ENCODE data around the gene STPG1.

STPG1 gene

GRCh38 chr1:24321697-24322469 lies 91.7 kb downstream of the STPG1 start:
- no peak for TF ChIP-seq CTCF (IDR thresholded peaks at IDR 0.05; ENCODE audit: extremely low read depth, missing control alignments)
- peak; percentile 86 for DNase-seq (ENCODE audit: low spot score)

GRCh38 chr1:24321126-24321525 lies 92.5 kb downstream of the STPG1 start:
- DNase-seq (ENCODE audit: low spot score) = no peak
- TF ChIP-seq CTCF (IDR thresholded peaks at IDR 0.05; ENCODE audit: extremely low read depth, missing control alignments) = no peak

- DNase-seq (ENCODE audit: low spot score) = no peak
- no peak for TF ChIP-seq CTCF (IDR thresholded peaks at IDR 0.05; ENCODE audit: extremely low read depth, missing control alignments)
Measured at GRCh38 chr1:24319962-24320361, 93.6 kb downstream of the STPG1 start.

GRCh38 chr1:24319312-24319863 lies 94.2 kb downstream of the STPG1 start, which contains the start of gene GRHL3:
TSS of gene GRHL3 (plus strand) at chr1:24319357. CDS start at chr1:24319552, 195 bp downstream.
- peak; percentile 35 for DNase-seq (ENCODE audit: low spot score)
- no peak for TF ChIP-seq CTCF (IDR thresholded peaks at IDR 0.05; ENCODE audit: extremely low read depth, missing control alignments)

GRCh38 chr1:24318615-24319311 lies 94.8 kb downstream of the STPG1 start:
- no peak for TF ChIP-seq CTCF (IDR thresholded peaks at IDR 0.05; ENCODE audit: extremely low read depth, missing control alignments)
- no peak for DNase-seq (ENCODE audit: low spot score)

GRCh38 chr1:24317956-24318614 lies 95.5 kb downstream of the STPG1 start:
- no peak for DNase-seq (ENCODE audit: low spot score)
- TF ChIP-seq CTCF (IDR thresholded peaks at IDR 0.05; ENCODE audit: extremely low read depth, missing control alignments) = no peak
